HG03460 (cell line): Measurements from ENCODE around the gene CD69.

Source experiments
- ATAC-seq: cut with Tn5 transposase; IDR thresholded peaks from one replicate; pipeline ENCODE4 v1.9.1; 2021; ENCODE audit not compliant: unreplicated experiment

CD69 gene

GRCh38 chr12:9782547-9783382, 22.1 kb upstream of the CD69 start:
- no peak for ATAC-seq

- ATAC-seq: no peak
Observed at GRCh38 chr12:9781360-9781759, 20.7 kb upstream of the CD69 start.

- no peak for ATAC-seq
Observed at GRCh38 chr12:9779209-9779608, 18.5 kb upstream of the CD69 start.

- ATAC-seq: no peak
Observed at GRCh38 chr12:9776781-9777180, 16.1 kb upstream of the CD69 start.

GRCh38 chr12:9773216-9773877, 12.6 kb upstream of the CD69 start:
- ATAC-seq: no peak

GRCh38 chr12:9763025-9763424, 2.3 kb upstream of the CD69 start:
- ATAC-seq: no peak

GRCh38 chr12:9762369-9762768, 1.7 kb upstream of the CD69 start:
- ATAC-seq: no peak

- no peak for ATAC-seq
Observed at GRCh38 chr12:9761419-9761781, 699 bp upstream of the CD69 start.

GRCh38 chr12:9760120-9760519, 581 bp downstream of the CD69 start:
- no peak for ATAC-seq

GRCh38 chr12:9759694-9760093, 1.0 kb downstream of the CD69 start:
- no peak for ATAC-seq

GRCh38 chr12:9758119-9758518, 2.6 kb downstream of the CD69 start:
- no peak for ATAC-seq

GRCh38 chr12:9757433-9758025, 3.2 kb downstream of the CD69 start:
- ATAC-seq: no peak

GRCh38 chr12:9756706-9757105, 4.0 kb downstream of the CD69 start:
- ATAC-seq: no peak

GRCh38 chr12:9756170-9756569, 4.5 kb downstream of the CD69 start:
- no peak for ATAC-seq

- no peak for ATAC-seq
Observed at GRCh38 chr12:9755567-9755966, 5.1 kb downstream of the CD69 start.

GRCh38 chr12:9755035-9755434, 5.7 kb downstream of the CD69 start:
- no peak for ATAC-seq

- no peak for ATAC-seq
Observed at GRCh38 chr12:9754099-9754927, 6.4 kb downstream of the CD69 start.

- no peak for ATAC-seq
Observed at GRCh38 chr12:9753498-9753897, 7.2 kb downstream of the CD69 start.

- ATAC-seq: no peak
Observed at GRCh38 chr12:9753073-9753472, 7.6 kb downstream of the CD69 start.

GRCh38 chr12:9752145-9752933, 8.4 kb downstream of the CD69 start:
- ATAC-seq: no peak
